GM23338 (cell line): ENCODE data around the gene RIC3. TPM values are rescaled to one million over a fixed set of nuclear protein-coding genes. Genes with fewer than 3 reads are reported as not detected.

Experiments used
- ATAC-seq: fragments of 200-7000 bp; cut with Tn5 transposase; 3 replicates; pipeline ENCODE4 v1.9.1; 2020
- DNase-seq: peaks from one replicate; pipeline ENCODE4 v3.0.0-alpha.2; 2015; ENCODE audit warnings: low spot score
- H2AFZ ChIP-seq: fragments of 200-600 bp; sonication (generic); 2 replicates; pipeline ENCODE4 v1.8.0; 2016; ENCODE audit warnings: antibody characterized with exemption, mild to moderate bottlenecking, moderate library complexity
- H3F3A ChIP-seq: fragments of 200-600 bp; sonication (generic); replicated peaks from 2 replicates; pipeline ENCODE4 v1.8.0; 2017; ENCODE audit warnings: antibody characterized with exemption, mixed run types, low read depth
- H3K27ac ChIP-seq: fragments of 200-600 bp; sonication (generic); 2 replicates; pipeline ENCODE4 v1.6.1; 2016; ENCODE audit warnings: low read depth
- H3K27me3 ChIP-seq: fragments of 200-600 bp; sonication (generic); 2 replicates; pipeline ENCODE4 v1.8.0; 2016; ENCODE audit warnings: mild to moderate bottlenecking, mixed run types, moderate library complexity; ENCODE audit not compliant: insufficient read depth
- H3K36me3 ChIP-seq: fragments of 200-600 bp; sonication (generic); 2 replicates; pipeline ENCODE4 v1.8.0; 2016; ENCODE audit warnings: mild to moderate bottlenecking; ENCODE audit not compliant: insufficient read depth
- H3K4me1 ChIP-seq: fragments of 200-600 bp; sonication (generic); 2 replicates; pipeline ENCODE4 v1.8.0; 2016; ENCODE audit warnings: mild to moderate bottlenecking, moderate library complexity; ENCODE audit not compliant: insufficient read depth
- H3K4me2 ChIP-seq: fragments of 200-600 bp; sonication (generic); 2 replicates; pipeline ENCODE4 v1.7.1; 2017; ENCODE audit warnings: mixed run types
- H3K4me3 ChIP-seq: fragments of 200-600 bp; sonication (generic); 2 replicates; pipeline ENCODE4 v1.6.1; 2016; ENCODE audit warnings: mixed run types
- H3K79me2 ChIP-seq: fragments of 200-600 bp; sonication (generic); replicated peaks from 2 replicates; pipeline ENCODE4 v1.8.0; 2017; ENCODE audit warnings: mild to moderate bottlenecking; ENCODE audit not compliant: insufficient read depth
- H3K9me2 ChIP-seq: fragments of 200-600 bp; sonication (generic); 2 replicates; pipeline ENCODE4 v1.8.0; 2017; ENCODE audit not compliant: insufficient read depth
- H4K20me1 ChIP-seq: fragments of 200-600 bp; sonication (generic); replicated peaks from 2 replicates; pipeline ENCODE4 v1.8.0; 2017; ENCODE audit warnings: mild to moderate bottlenecking; ENCODE audit not compliant: insufficient read depth
- H3K27ac Mint-ChIP-seq: 2 replicates; pipeline ENCODE4 v1.8.0; 2020; ENCODE audit warnings: inconsistent platforms, mild to moderate bottlenecking, moderate library complexity, mixed read lengths
- H3K27me3 Mint-ChIP-seq: 3 replicates; pipeline ENCODE4 v1.8.0; 2022; ENCODE audit warnings: low read depth, mild to moderate bottlenecking, moderate library complexity, mixed read lengths, inconsistent platforms; ENCODE audit not compliant: insufficient read depth, poor library complexity
- H3K36me3 Mint-ChIP-seq: 3 replicates; pipeline ENCODE4 v1.8.0; 2021; ENCODE audit warnings: low read depth, mild to moderate bottlenecking, inconsistent platforms, moderate library complexity, mixed read lengths
- H3K4me1 Mint-ChIP-seq: 3 replicates; pipeline ENCODE4 v1.8.0; 2020; ENCODE audit warnings: mild to moderate bottlenecking, inconsistent platforms, mixed read lengths
- H3K4me3 Mint-ChIP-seq: 3 replicates; pipeline ENCODE4 v1.8.0; 2021; ENCODE audit warnings: moderate library complexity, mild to moderate bottlenecking, inconsistent platforms, mixed read lengths
- H3K9me3 Mint-ChIP-seq: 3 replicates; pipeline ENCODE4 v1.8.0; 2020; ENCODE audit warnings: moderate library complexity, mild to moderate bottlenecking, inconsistent platforms, mixed read lengths
- CTCF ChIP-seq, 2 experiments: fragments of 200-600 bp in 1 of 2; sonication (generic) in 1 of 2; conservative IDR thresholded peaks; 2 replicates each; pipeline versions ENCODE4 v1.5.1 to v1.6.1; 2016 to 2017; ENCODE audit warnings: antibody characterized with exemption in 2 of 2, low read depth in 2 of 2, mild to moderate bottlenecking in 2 of 2, moderate library complexity in 1 of 2
- EZH2 ChIP-seq: fragments of 200-600 bp; sonication (generic); IDR thresholded peaks from one replicate; pipeline ENCODE4 v1.8.0; 2017; ENCODE audit warnings: antibody characterized with exemption, mild to moderate bottlenecking, low read depth; ENCODE audit not compliant: unreplicated experiment
- EZH2phosphoT487 ChIP-seq: fragments of 200-600 bp; sonication (generic); IDR thresholded peaks from one replicate; pipeline ENCODE4 v1.8.1; 2018; ENCODE audit warnings: antibody characterized with exemption; ENCODE audit not compliant: unreplicated experiment
- JUNB ChIP-seq: IDR thresholded peaks from one replicate; pipeline ENCODE4 v1.6.1; 2016; ENCODE audit warnings: antibody characterized with exemption; ENCODE audit not compliant: unreplicated experiment
- NANOG ChIP-seq: IDR thresholded peaks from 2 replicates; pipeline ENCODE4 v1.6.1; 2016; ENCODE audit warnings: antibody characterized with exemption, borderline replicate concordance
- POLR2AphosphoS5 ChIP-seq: IDR thresholded peaks from 2 replicates; pipeline ENCODE4 v1.6.1; 2016; ENCODE audit warnings: antibody characterized with exemption, low read depth
- ZNF114 ChIP-seq: fragments of 250-450 bp; sonication (Bioruptor Pico); IDR thresholded peaks from 2 replicates; pipeline ENCODE4 v1.5.0; 2020; ENCODE audit warnings: mild to moderate bottlenecking, moderate library complexity
- ZNF462 ChIP-seq: fragments of 250-450 bp; sonication (Bioruptor Pico); IDR thresholded peaks from 2 replicates; pipeline ENCODE4 v1.5.0; 2020; ENCODE audit warnings: mild to moderate bottlenecking, moderate library complexity
- polyA plus RNA-seq: library from polyadenylated mRNA; unstranded; fragments of >200 nt; fragmentation: Nextera tagmentation; extraction: Ambion mirVana; gene quantifications from 2 replicates; pipeline ENCODE4 v1.2.1, GENCODE V29; 2016
- total RNA-seq: library from RNA; depleted of rRNA; stranded (reverse); fragments of >200 nt; shearing (Covaris generic); gene quantifications from 2 replicates; pipeline ENCODE4 v1.2.3, GENCODE V29; 2014

Gene RIC3
- total and polyA plus RNA-seq, 2 experiments from 2014 or later: 17.8 to 21.3 TPM

GRCh38 chr11:8068605-8069221 is 100.1 kb downstream of the RIC3 start (continued):
- TF ChIP-seq EZH2 (no peak), EZH2phosphoT487 (no peak), ZNF462 (CRISPR knock-in tag) (no peak), ZNF114 (CRISPR knock-in tag) (no peak), JUNB (no peak)

GRCh38 chr11:8067929-8068575 is 100.8 kb downstream of the RIC3 start:
- ATAC-seq (no peak), DNase-seq (no peak)
- H2AFZ ChIP-seq: peak overlapping the region; percentile 74; the same call in 1 of the 2 replicates
- H3K9me2 ChIP-seq: no peaks in the 10 kb centered on the region
- Mint-ChIP-seq H3K4me3 (no peak overlapping the region), H3K27me3 (peaks cover 5% of the 10 kb centered on the region), H3K27ac (no peak overlapping the region), H3K9me3 (no peaks in the 10 kb centered on the region; the same call in 2 of the 3 replicates), H3K36me3 (no peaks in the 10 kb centered on the region), H3K4me1 (peaks cover 44% of the 10 kb centered on the region)
- no peak overlapping the region for H3K4me3 ChIP-seq
- no peaks in the 10 kb centered on the region for H3K79me2 ChIP-seq
- H3F3A ChIP-seq: no peaks in the 10 kb centered on the region
- H3K4me2 ChIP-seq: no peak overlapping the region
- peaks cover 20% of the 10 kb centered on the region for H3K4me1 ChIP-seq
- H3K27me3 ChIP-seq: no peaks in the 10 kb centered on the region
- no peaks in the 10 kb centered on the region for H3K36me3 ChIP-seq
- H3K27ac ChIP-seq: no peak overlapping the region
- no peaks in the 10 kb centered on the region for H4K20me1 ChIP-seq
- no peak for TF ChIP-seq EZH2phosphoT487
- TF ChIP-seq EZH2: no peak
- TF ChIP-seq CTCF (conservative IDR thresholded peaks at IDR 0.05; ENCODE audit: low read depth in 2 of 2): no peak
- TF ChIP-seq NANOG: no peak
- no peak for TF ChIP-seq POLR2AphosphoS5
